ENCODE results near the gene TERT. TPM values are rescaled to one million over a fixed set of nuclear protein-coding genes. Genes with fewer than 3 reads are reported as not detected.

TERT gene
- total and polyA plus RNA-seq, 8 donors = 0.09 to 0.35 (median 0.14) TPM

GRCh38 chr5:1240496-1241260 lies 54.2 kb downstream of the TERT start:
- no peak for ATAC-seq
- Histone ChIP-seq H3K36me3 (no peaks in the 10 kb centered on the region), H3K4me1 (no peaks in the 10 kb centered on the region), H3K27me3 (peaks cover 3 to 33% of the 10 kb centered on the region in 2 donors), H3K9me3 (peaks cover 0 to 11% of the 10 kb centered on the region in 2 donors), H3K4me3 (no peak overlapping the region), H3K27ac (no peak overlapping the region)
- intact Hi-C loops (cut with DNase I) = no loop called here
- TF ChIP-seq, protein P1, sequence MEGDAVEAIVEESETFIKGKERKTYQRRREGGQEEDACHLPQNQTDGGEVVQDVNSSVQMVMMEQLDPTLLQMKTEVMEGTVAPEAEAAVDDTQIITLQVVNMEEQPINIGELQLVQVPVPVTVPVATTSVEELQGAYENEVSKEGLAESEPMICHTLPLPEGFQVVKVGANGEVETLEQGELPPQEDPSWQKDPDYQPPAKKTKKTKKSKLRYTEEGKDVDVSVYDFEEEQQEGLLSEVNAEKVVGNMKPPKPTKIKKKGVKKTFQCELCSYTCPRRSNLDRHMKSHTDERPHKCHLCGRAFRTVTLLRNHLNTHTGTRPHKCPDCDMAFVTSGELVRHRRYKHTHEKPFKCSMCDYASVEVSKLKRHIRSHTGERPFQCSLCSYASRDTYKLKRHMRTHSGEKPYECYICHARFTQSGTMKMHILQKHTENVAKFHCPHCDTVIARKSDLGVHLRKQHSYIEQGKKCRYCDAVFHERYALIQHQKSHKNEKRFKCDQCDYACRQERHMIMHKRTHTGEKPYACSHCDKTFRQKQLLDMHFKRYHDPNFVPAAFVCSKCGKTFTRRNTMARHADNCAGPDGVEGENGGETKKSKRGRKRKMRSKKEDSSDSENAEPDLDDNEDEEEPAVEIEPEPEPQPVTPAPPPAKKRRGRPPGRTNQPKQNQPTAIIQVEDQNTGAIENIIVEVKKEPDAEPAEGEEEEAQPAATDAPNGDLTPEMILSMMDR (IDR thresholded peaks at IDR 0.05) = no peak
- DNase-seq = no peak

GRCh38 chr5:1239505-1240251 lies 55.2 kb downstream of the TERT start:
- no peak for DNase-seq
- Histone ChIP-seq H3K27ac (no peak overlapping the region), H3K36me3 (no peaks in the 10 kb centered on the region), H3K27me3 (peaks cover 0 to 23% of the 10 kb centered on the region in 2 donors), H3K4me3 (no peak overlapping the region), H3K4me1 (no peaks in the 10 kb centered on the region), H3K9me3 (peaks cover 0 to 21% of the 10 kb centered on the region in 2 donors)
- ATAC-seq = no peak
- intact Hi-C loops (cut with DNase I) = no loop called here
- TF ChIP-seq, protein P1 (IDR thresholded peaks at IDR 0.05) = no peak

- Histone ChIP-seq H3K36me3 (no peaks in the 10 kb centered on the region), H3K4me1 (no peaks in the 10 kb centered on the region), H3K4me3 (no peak overlapping the region), H3K27me3 (peaks cover 0 to 30% of the 10 kb centered on the region in 2 donors), H3K27ac (no peak overlapping the region), H3K9me3 (peaks cover 0 to 22% of the 10 kb centered on the region in 2 donors)
- ATAC-seq = no peak
- intact Hi-C loops (cut with DNase I) = no loop called here
- no peak for DNase-seq
- TF ChIP-seq, protein P1 (IDR thresholded peaks at IDR 0.05) = no peak
Observed at GRCh38 chr5:1235838-1236237, 59.0 kb downstream of the TERT start.

- no peak overlapping the region for H3K4me3 ChIP-seq
- ATAC-seq (no peak), DNase-seq (no peak)
- no peaks in the 10 kb centered on the region for H3K36me3 ChIP-seq
- no peak overlapping the region for H3K27ac ChIP-seq
- peaks cover 0 to 22% of the 10 kb centered on the region in 2 donors for H3K9me3 ChIP-seq
- TF ChIP-seq, protein P1 (IDR thresholded peaks at IDR 0.05) = no peak
- intact Hi-C loops (cut with DNase I) = no loop called here
- peaks cover 0 to 35% of the 10 kb centered on the region in 2 donors for H3K27me3 ChIP-seq
- no peaks in the 10 kb centered on the region for H3K4me1 ChIP-seq
Observed at GRCh38 chr5:1235379-1235778, 59.5 kb downstream of the TERT start.

- intact Hi-C loops (cut with DNase I) = no loop called here
- Histone ChIP-seq H3K27ac (no peak overlapping the region), H3K27me3 (peaks cover 0 to 60% of the 10 kb centered on the region in 2 donors), H3K4me3 (no peak overlapping the region), H3K36me3 (no peaks in the 10 kb centered on the region), H3K4me1 (no peaks in the 10 kb centered on the region), H3K9me3 (peaks cover 0 to 22% of the 10 kb centered on the region in 2 donors)
- TF ChIP-seq, protein P1 (IDR thresholded peaks at IDR 0.05) = no peak
- DNase-seq (no peak), ATAC-seq (no peak)
Observed at GRCh38 chr5:1232780-1233179, 62.1 kb downstream of the TERT start.

All from left lung (tissue), 10 donors.